Cardiac muscle cell (in vitro differentiated cells and primary cell): ENCODE results near the gene CADM3. TPM values are rescaled to one million over a fixed set of nuclear protein-coding genes. Genes with fewer than 3 reads are reported as not detected.
A peak's percentile ranks its signal among the peaks of the same experiment; 100 is the strongest.

Source experiments
- DNase-seq, 2 donors: peaks; one replicate each; pipeline versions ENCODE4 v3.0.0 to v3.0.0-alpha.2; 2010 to 2017; ENCODE audit warnings: low read depth in 1 of 2, low spot score in 1 of 2
- H3K27ac ChIP-seq: fragments of 200-600 bp; sonication (generic); 2 replicates; pipeline ENCODE4 v1.5.1; 2016
- H3K27me3 ChIP-seq: fragments of 200-600 bp; sonication (generic); 2 replicates; pipeline ENCODE4 v1.6.0; 2016; ENCODE audit warnings: control low read depth
- H3K36me3 ChIP-seq: fragments of 200-600 bp; sonication (generic); 2 replicates; pipeline ENCODE4 v1.5.1; 2016; ENCODE audit warnings: control low read depth
- H3K4me1 ChIP-seq: fragments of 200-600 bp; sonication (generic); 2 replicates; pipeline ENCODE4 v1.8.1; 2017; ENCODE audit warnings: low read depth, mild to moderate bottlenecking, mixed run types
- H3K4me3 ChIP-seq: fragments of 200-600 bp; sonication (generic); 2 replicates; pipeline ENCODE4 v1.5.1; 2016; ENCODE audit warnings: mild to moderate bottlenecking
- H3K9me3 ChIP-seq: fragments of 200-600 bp; sonication (generic); 2 replicates; pipeline ENCODE4 v1.5.1; 2017; ENCODE audit warnings: low read depth, mild to moderate bottlenecking, control low read depth
- CTCF ChIP-seq: IDR thresholded peaks from 2 replicates; pipeline ENCODE4 v1.5.1; 2012; ENCODE audit warnings: low read depth, mild to moderate bottlenecking, low read length
- polyA plus RNA-seq: library from polyadenylated mRNA; unstranded; fragments of >200 nt; fragmentation: Nextera tagmentation; extraction: Ambion mirVana; gene quantifications from 2 replicates; pipeline ENCODE4 v1.2.1, GENCODE V29; 2016
- total RNA-seq: library from RNA; depleted of rRNA; stranded (reverse); fragments of >200 nt; gene quantifications from 2 replicates; pipeline ENCODE4 v1.2.3, GENCODE V29; 2016

Gene CADM3
- total and polyA plus RNA-seq, 2 experiments from 2014 or later, result 0.51 to 3.1 TPM

GRCh38 chr1:159184201-159184600 is 12.8 kb downstream of the CADM3 start:
- DNase-seq, result no peak
- Histone ChIP-seq H3K9me3 (no peaks in the 10 kb centered on the region), H3K4me1 (no peaks in the 10 kb centered on the region), H3K27me3 (no peaks in the 10 kb centered on the region), H3K36me3 (no peaks in the 10 kb centered on the region), H3K27ac (no peak overlapping the region), H3K4me3 (no peak overlapping the region)
- TF ChIP-seq CTCF, result no peak

DNA sequence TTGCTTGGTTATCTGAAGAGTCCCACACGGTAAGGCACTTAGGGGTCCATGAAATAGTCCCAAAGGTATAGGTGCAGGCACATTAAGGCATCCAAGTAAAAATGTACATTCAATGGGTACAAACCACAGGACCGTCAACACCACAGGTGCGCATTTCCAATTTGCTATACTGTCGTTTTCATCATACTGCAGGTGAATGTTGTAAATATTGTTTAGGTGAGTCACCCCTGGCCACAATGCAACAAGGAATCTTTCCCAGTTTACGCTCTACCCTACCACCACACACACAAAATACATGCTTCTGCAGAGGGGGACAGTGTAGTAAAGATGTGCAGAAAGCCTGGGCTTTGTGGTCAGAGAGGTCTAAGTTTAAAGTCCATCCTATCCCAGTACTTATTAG is 13.7 kb downstream of the CADM3 start:
- no peaks in the 10 kb centered on the region for H3K27me3 ChIP-seq
- no peaks in the 10 kb centered on the region for H3K4me1 ChIP-seq
- TF ChIP-seq CTCF, result no peak
- no peak for DNase-seq
- H3K27ac ChIP-seq, result no peak overlapping the region
- H3K4me3 ChIP-seq, result no peak overlapping the region
- H3K36me3 ChIP-seq, result no peaks in the 10 kb centered on the region
- no peaks in the 10 kb centered on the region for H3K9me3 ChIP-seq

GRCh38 chr1:159187033-159187432 is 15.6 kb downstream of the CADM3 start:
- H3K4me3 ChIP-seq, result no peak overlapping the region
- H3K9me3 ChIP-seq, result no peaks in the 10 kb centered on the region
- no peaks in the 10 kb centered on the region for H3K4me1 ChIP-seq
- H3K27ac ChIP-seq, result no peak overlapping the region
- H3K27me3 ChIP-seq, result no peaks in the 10 kb centered on the region
- no peaks in the 10 kb centered on the region for H3K36me3 ChIP-seq
- TF ChIP-seq CTCF, result no peak
- DNase-seq, result no peak

DNA sequence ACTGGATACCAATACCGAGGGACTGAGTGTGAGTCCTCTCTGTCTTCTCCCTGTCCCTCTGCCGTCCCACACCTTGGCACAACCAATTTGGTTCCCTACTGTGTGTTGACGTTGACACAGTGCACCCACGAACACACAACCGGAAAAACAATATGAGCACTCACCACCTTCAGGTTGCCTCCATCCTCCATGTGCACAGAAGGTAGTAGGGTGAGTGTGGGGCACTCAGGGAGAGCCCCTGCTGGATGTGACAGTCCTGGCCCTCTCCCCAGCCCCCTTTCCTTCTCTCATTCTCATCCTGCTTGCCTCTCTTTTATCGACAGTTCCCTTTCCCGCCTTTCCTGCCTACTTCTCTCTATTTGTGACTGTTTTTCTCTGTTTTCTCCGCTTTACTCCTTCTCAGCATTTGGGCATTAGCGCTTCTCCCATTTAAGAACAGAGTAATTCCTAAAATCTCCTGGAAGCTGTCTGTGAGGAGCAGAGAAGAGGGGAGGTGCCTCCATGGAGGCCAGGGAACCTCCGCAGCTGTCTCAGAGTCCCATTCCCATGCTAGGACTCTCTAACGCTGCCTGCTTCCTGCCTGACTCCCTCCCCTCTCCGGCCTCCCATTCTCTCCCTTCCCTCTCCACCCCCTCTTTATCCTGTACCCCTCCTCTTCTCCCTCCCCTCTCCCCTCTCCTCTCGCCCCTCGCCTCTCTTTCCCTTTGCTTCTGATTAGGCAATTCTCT is 16.4 kb downstream of the CADM3 start:
- peak overlapping the region; percentile 18 for H3K4me3 ChIP-seq
- DNase-seq, result peak in 1 of 2 donors; percentile 23
- H3K4me1 ChIP-seq, result no peaks in the 10 kb centered on the region
- no peaks in the 10 kb centered on the region for H3K9me3 ChIP-seq
- no peak for TF ChIP-seq CTCF
- H3K27me3 ChIP-seq, result no peaks in the 10 kb centered on the region
- H3K36me3 ChIP-seq, result no peaks in the 10 kb centered on the region
- H3K27ac ChIP-seq, result no peak overlapping the region

GRCh38 chr1:159188375-159188788 is 17.0 kb downstream of the CADM3 start:
- no peak overlapping the region for H3K27ac ChIP-seq

More at GRCh38 chr1:159188375-159188788, 17.0 kb downstream of the CADM3 start:
- no peaks in the 10 kb centered on the region for H3K9me3 ChIP-seq
- peak; percentile 60 to 89 for DNase-seq
- no peaks in the 10 kb centered on the region for H3K36me3 ChIP-seq
- no peaks in the 10 kb centered on the region for H3K27me3 ChIP-seq
- peak overlapping the region; percentile 18 for H3K4me3 ChIP-seq
- H3K4me1 ChIP-seq, result no peaks in the 10 kb centered on the region
- peak; percentile 6 for TF ChIP-seq CTCF
